ENCODE measurements around the gene PLCB1. TPM values are rescaled to one million over a fixed set of nuclear protein-coding genes. Genes with fewer than 3 reads are reported as not detected.

The PLCB1 gene
- total RNA-seq, 3 donors from 2014 or later = 12.2 to 106 (median 30.5) TPM

GRCh38 chr20:8425016-8425415 lies 292.9 kb downstream of the PLCB1 start:
- H3K9me3 ChIP-seq = no peaks in the 10 kb centered on the region
- intact Hi-C loops (cut with DNase I; ENCODE audit: low total_unique reads) = no loop called here
- no peaks in the 10 kb centered on the region for H3K36me3 ChIP-seq
- no peaks in the 10 kb centered on the region for H3K4me1 ChIP-seq
- DNase-seq (ENCODE audit: low spot score in 2 of 2) = no peak
- TF ChIP-seq CTCF (IDR thresholded peaks at IDR 0.05) = no peak
- no peak for TF ChIP-seq POLR2AphosphoS5 (IDR thresholded peaks at IDR 0.05)
- no peak for TF ChIP-seq POLR2A (IDR thresholded peaks at IDR 0.05)
- no peak overlapping the region for H3K27ac ChIP-seq
- no peak overlapping the region for H3K4me3 ChIP-seq
- no peaks in the 10 kb centered on the region for H3K27me3 ChIP-seq

GRCh38 chr20:8425802-8426201 lies 293.7 kb downstream of the PLCB1 start:
- no peak for DNase-seq (ENCODE audit: low spot score in 2 of 2)

GRCh38 chr20:8427419-8428040 lies 295.5 kb downstream of the PLCB1 start:
- intact Hi-C loops (cut with DNase I; ENCODE audit: low total_unique reads) = no loop called here

More at GRCh38 chr20:8425802-8426201, 293.7 kb downstream of the PLCB1 start:
- H3K9me3 ChIP-seq = no peaks in the 10 kb centered on the region
- no peaks in the 10 kb centered on the region for H3K36me3 ChIP-seq
- no peaks in the 10 kb centered on the region for H3K4me1 ChIP-seq
- no peak overlapping the region for H3K4me3 ChIP-seq
- H3K27me3 ChIP-seq = no peaks in the 10 kb centered on the region
- no peak overlapping the region for H3K27ac ChIP-seq
- TF ChIP-seq CTCF (IDR thresholded peaks at IDR 0.05) (no peak), POLR2A (IDR thresholded peaks at IDR 0.05) (no peak), POLR2AphosphoS5 (IDR thresholded peaks at IDR 0.05) (no peak)
- intact Hi-C loops (cut with DNase I; ENCODE audit: low total_unique reads) = no loop called here

GRCh38 chr20:8428988-8429387 lies 296.9 kb downstream of the PLCB1 start:
- H3K27me3 ChIP-seq = no peaks in the 10 kb centered on the region
- H3K4me3 ChIP-seq = no peak overlapping the region
- H3K9me3 ChIP-seq = no peaks in the 10 kb centered on the region
- DNase-seq (ENCODE audit: low spot score in 2 of 2) = no peak
- no peaks in the 10 kb centered on the region for H3K36me3 ChIP-seq
- no peak for TF ChIP-seq POLR2A (IDR thresholded peaks at IDR 0.05)
- no peaks in the 10 kb centered on the region for H3K4me1 ChIP-seq
- intact Hi-C loops (cut with DNase I; ENCODE audit: low total_unique reads) = no loop called here
- no peak overlapping the region for H3K27ac ChIP-seq

More at GRCh38 chr20:8427419-8428040, 295.5 kb downstream of the PLCB1 start:
- Histone ChIP-seq H3K36me3 (no peaks in the 10 kb centered on the region), H3K27ac (no peak overlapping the region), H3K4me3 (no peak overlapping the region), H3K4me1 (no peaks in the 10 kb centered on the region), H3K27me3 (no peaks in the 10 kb centered on the region), H3K9me3 (no peaks in the 10 kb centered on the region)
- no peak for DNase-seq (ENCODE audit: low spot score in 2 of 2)
- TF ChIP-seq POLR2A (IDR thresholded peaks at IDR 0.05) (no peak), CTCF (IDR thresholded peaks at IDR 0.05) (no peak)

- TF ChIP-seq CTCF (IDR thresholded peaks at IDR 0.05) = no peak
- no peak for TF ChIP-seq POLR2AphosphoS5 (IDR thresholded peaks at IDR 0.05)
- no peak for TF ChIP-seq POLR2A (IDR thresholded peaks at IDR 0.05)
- H3K4me3 ChIP-seq = peak overlapping the region in 2 of 3 donors; percentile 11 to 31
- H3K4me1 ChIP-seq = no peaks in the 10 kb centered on the region
- H3K9me3 ChIP-seq = no peaks in the 10 kb centered on the region
- H3K27me3 ChIP-seq = no peaks in the 10 kb centered on the region
- H3K36me3 ChIP-seq = no peaks in the 10 kb centered on the region
- intact Hi-C loops (cut with DNase I; ENCODE audit: low total_unique reads) = no loop called here
- DNase-seq (ENCODE audit: low spot score in 2 of 2) = peak in 1 of 2 donors; percentile 24
- peak overlapping the region; percentile 45 to 76 for H3K27ac ChIP-seq
Measured at GRCh38 chr20:8431538-8432434, 299.7 kb downstream of the PLCB1 start.

All from breast epithelium (tissue), 4 donors.